SIG-M5 treated with dmso at 0.1 percent for 504 hours (cell line): ENCODE data around the gene NUP205.

Source experiments
- DNase-seq: peaks from one replicate; lab custom pipeline; 2025; ENCODE audit not compliant: unreplicated experiment; lab: John Stamatoyannopoulos, UW

The NUP205 gene

GRCh38 chr7:135693558-135693957 lies 135.8 kb downstream of the NUP205 start:
- DNase-seq = no peak

DNA sequence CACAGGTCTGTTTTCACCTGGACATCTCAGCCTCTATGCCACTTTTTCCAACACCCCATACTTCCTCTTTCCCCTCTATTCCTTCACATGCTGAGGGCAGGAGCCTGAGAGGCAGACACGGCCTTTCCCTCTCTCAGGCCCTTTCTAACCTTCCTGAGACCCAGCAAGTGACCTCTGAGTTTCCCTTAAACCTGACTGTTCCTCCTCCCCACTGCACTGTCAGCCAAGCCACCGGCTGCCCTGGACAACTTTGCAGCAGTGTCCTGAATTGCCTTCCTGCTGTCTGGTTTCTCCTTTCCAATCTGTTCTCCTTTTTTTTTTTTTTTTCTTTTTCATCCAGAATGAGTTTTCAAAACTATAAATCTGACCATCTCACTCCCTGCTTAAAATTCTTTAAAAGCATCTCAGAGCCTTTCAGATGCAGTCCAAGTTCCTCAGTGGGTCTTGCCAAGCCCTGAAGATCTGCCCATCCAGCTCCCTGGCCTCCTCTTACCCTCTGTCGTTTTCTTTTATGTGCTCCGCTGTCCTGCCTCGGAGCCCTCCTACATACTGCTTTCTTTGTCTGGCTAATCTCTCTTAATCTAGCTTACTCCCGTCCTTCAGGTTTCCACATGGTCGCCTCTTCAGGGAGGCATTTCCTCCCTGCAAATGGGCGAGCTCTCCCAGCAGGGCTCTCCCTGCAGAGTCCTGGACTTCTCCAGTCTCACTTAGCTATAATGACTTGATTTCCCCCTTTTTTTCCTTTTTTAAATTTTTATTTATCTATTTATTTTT lies 139.7 kb downstream of the NUP205 start:
- DNase-seq = no peak
